Measurements from ENCODE around the gene C1orf94. TPM values are rescaled to one million over a fixed set of nuclear protein-coding genes. Genes with fewer than 3 reads are reported as not detected.

C1orf94 gene, protein sequence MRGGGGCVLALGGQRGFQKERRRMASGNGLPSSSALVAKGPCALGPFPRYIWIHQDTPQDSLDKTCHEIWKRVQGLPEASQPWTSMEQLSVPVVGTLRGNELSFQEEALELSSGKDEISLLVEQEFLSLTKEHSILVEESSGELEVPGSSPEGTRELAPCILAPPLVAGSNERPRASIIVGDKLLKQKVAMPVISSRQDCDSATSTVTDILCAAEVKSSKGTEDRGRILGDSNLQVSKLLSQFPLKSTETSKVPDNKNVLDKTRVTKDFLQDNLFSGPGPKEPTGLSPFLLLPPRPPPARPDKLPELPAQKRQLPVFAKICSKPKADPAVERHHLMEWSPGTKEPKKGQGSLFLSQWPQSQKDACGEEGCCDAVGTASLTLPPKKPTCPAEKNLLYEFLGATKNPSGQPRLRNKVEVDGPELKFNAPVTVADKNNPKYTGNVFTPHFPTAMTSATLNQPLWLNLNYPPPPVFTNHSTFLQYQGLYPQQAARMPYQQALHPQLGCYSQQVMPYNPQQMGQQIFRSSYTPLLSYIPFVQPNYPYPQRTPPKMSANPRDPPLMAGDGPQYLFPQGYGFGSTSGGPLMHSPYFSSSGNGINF
- not detected for polyA plus RNA-seq (ENCODE audit: low read depth in 6 of 6)

DNA sequence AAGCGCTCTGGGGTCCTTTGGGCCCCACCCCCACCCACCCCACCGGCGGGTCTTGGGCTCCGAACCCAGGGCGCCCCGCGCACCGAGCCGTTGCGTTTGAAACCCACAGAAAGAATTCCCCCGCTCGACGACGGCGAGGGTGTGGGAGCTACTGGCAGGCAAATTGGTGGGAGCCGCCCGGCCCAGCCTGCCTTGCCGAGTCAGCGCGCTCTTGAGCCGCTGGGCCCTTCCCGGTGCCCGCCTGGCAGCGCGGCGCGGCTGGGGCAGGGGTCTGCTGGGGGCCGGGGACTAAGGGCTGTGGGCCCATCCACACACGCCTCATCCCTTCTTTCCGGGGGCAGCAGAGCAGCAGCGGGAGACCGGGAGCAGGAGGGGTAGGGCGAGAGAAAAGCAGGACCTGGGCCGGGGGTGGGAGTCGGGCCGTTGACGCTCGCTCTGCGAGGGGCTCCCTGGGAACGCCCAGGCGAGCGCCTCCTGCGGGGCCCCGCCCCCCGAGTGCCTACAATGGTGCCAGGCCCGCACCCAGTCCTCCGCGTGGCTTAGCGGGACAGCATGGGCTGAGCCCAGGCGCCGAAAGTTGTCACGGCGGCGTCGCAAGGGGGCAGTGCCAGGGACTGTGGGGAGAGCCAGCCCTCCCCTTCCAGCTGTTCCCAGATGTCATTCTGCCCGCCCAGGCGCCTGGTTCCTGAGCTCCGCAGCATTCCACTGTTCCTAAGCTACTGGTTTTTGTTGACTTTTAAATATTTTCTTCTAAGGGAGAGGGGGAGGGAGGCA is at the start of gene C1orf94:
Gene C1orf94 (plus strand): TSS at position 78 of the 774 bp plus-strand sequence. CDS start 883 bp downstream, outside the sequence.
- Mint-ChIP-seq H3K4me1 (no peaks in the 10 kb centered on the region), H3K27me3 (peaks cover 20 to 60% (median 49%) of the 10 kb centered on the region in 3 donors)
- no peak for ATAC-seq (ENCODE audit: low read depth in 2 of 2)

DNA sequence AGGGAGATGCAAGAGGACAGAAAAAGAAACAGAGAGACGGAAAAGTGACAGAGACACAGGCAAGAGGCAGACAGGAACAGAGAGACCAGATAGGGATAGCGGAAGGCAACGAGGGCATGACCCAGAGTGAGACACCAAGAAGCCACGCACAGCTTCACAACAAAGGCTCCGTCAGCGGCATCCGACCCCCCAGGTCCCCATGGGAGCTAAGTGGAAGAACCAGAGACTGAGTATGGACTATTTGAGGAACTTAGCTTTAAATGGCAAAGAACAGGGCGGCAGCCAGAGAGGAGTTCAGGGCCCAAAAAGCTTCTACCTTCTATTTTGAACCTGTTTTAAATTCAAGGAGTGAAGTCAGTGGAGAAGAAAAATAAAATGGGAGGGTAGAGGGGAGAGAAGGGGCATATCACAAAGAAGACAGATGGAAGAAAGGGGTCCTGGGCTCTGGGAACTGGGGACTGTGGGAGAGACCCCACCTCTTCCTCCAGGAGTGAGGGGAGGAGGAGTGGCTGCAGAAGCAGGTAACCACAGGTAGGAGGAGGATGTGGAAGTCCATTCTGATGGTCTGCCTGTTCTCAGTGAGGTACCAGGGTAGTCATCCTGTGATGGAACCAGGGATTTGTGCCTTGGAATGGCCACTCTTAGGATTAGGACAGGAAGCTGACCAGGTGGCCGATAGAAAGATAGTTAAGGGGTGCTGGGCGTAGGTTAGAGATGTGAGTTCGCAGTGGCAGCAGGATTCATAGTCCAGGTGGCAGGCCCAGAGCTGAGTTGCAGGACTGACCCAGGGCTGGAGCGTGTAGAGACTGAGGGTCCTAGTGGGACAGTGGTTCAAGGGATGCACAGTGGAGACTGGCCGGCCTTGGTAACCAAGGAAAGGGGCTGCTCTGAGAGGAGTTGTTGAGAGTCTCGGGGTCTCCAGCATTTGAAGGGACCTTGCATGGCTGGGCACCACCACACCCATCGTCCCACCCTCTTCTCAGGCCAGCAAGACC is 49.4 kb upstream of the C1orf94 start:
- H3K4me1 Mint-ChIP-seq: no peaks in the 10 kb centered on the region
- no peak for ATAC-seq (ENCODE audit: low read depth in 2 of 2)
- no peak overlapping the region for H3K27ac Mint-ChIP-seq
- no peak overlapping the region for H3K4me3 Mint-ChIP-seq
- peaks cover 8 to 33% (median 15%) of the 10 kb centered on the region in 3 donors for H3K27me3 Mint-ChIP-seq
- H3K36me3 Mint-ChIP-seq: no peaks in the 10 kb centered on the region
- DNase-seq: no peak
- peaks cover 0 to 8% (median 3%) of the 10 kb centered on the region in 7 donors for H3K9me3 Mint-ChIP-seq

More for the DNA sequence above, at the start of gene C1orf94:
- H3K9me3 Mint-ChIP-seq: peaks cover 0 to 6% (median 2%) of the 10 kb centered on the region in 7 donors
- no peak within 1 kb of the TSS for H3K27ac Mint-ChIP-seq
- no peak for DNase-seq
- H3K4me3 Mint-ChIP-seq: no peak within 1 kb of the TSS
- peaks cover 0 to 7% of the 10 kb centered on the region in 2 donors for H3K36me3 Mint-ChIP-seq

DNA sequence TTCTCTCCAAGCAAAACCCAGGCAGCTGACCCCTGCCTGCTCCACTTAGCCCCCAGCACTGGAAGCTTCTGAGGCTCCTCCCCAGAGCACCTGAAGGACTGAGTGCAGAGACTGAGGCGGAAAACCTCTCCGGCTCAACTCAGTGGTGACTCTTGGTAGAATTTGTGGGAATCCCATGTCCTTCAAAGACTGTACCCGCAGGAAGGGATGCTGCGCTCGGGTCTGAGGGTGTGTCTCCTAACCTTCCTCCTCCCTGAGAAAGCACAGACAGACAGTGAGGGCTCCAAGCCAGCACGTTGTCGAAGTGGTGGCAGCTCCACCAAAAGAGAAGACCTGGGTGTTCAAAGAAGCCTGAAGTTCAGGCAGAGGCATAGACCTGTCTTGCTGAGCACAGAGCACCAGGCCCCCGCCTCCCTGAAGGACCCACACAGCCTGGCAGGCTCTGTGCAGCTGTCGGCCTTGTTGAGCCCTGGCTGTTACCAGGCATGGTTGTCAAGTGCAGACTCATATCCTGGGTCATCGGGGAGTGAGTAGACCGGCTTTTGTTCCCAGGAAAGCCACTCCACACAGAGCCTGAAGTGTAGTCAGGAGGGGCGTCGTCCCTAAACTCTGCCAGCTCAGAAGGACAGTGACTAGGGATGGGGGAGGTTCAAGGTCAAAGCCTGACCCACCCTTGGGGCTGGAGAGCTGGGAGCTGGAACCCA is 48.4 kb upstream of the C1orf94 start:
- peak overlapping the region in 1 of 8 donors; percentile 21 for H3K4me3 Mint-ChIP-seq
- peaks cover 8 to 33% (median 15%) of the 10 kb centered on the region in 3 donors for H3K27me3 Mint-ChIP-seq
- ATAC-seq (ENCODE audit: low read depth in 2 of 2): no peak
- H3K4me1 Mint-ChIP-seq: no peaks in the 10 kb centered on the region
- no peaks in the 10 kb centered on the region for H3K36me3 Mint-ChIP-seq
- no peak overlapping the region for H3K27ac Mint-ChIP-seq
- DNase-seq: no peak
- peaks cover 0 to 2% (median 0%) of the 10 kb centered on the region in 7 donors for H3K9me3 Mint-ChIP-seq

DNA sequence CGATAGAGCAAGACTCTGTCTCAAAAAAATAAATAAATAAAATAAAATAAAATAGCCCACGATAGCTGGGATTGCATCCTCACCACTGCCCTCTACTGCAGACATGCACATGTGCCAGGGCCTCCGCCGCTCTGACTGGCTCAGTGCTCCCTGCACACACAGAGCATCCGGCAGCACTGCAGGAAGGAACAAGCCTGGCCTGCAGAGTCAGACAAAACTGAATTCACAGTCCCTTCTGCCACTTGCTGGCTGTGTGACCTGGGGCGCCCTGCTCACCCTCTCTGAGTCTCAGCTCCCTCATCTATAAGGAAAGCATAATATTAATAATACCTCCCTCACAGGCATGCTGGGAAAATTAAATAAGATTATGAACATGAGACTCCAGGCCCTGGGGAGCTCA is 47.1 kb upstream of the C1orf94 start:
- Mint-ChIP-seq H3K27me3 (peaks cover 8 to 33% (median 15%) of the 10 kb centered on the region in 3 donors), H3K27ac (no peak overlapping the region), H3K36me3 (no peaks in the 10 kb centered on the region), H3K4me1 (no peaks in the 10 kb centered on the region), H3K9me3 (peaks cover 0 to 2% (median 0%) of the 10 kb centered on the region in 7 donors), H3K4me3 (no peak overlapping the region)
- no peak for ATAC-seq (ENCODE audit: low read depth in 2 of 2)
- no peak for DNase-seq

DNA sequence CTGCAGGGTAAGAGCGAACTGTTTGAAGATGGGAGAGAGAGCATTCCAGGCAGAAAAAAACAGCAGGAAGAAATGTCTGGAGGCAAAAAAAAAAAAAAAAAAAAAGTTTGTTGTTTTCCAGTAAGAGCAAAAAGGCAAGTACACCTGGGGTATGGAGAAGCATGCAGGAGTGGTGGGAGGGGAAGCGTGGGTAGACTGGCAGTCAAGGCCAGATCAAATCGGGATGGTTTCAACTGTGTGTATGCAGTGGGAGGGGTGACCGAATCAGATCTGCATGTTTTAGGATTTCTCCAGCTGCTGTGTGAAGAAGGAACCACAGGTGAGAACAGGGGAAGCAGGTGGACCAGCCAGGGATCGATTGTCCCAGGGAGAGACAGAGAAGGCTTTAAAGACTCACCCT is 46.4 kb upstream of the C1orf94 start:
- no peak for ATAC-seq (ENCODE audit: low read depth in 2 of 2)
- Mint-ChIP-seq H3K36me3 (no peaks in the 10 kb centered on the region), H3K9me3 (peaks cover 0 to 2% (median 0%) of the 10 kb centered on the region in 7 donors), H3K27me3 (peaks cover 8 to 26% (median 15%) of the 10 kb centered on the region in 3 donors), H3K4me1 (no peaks in the 10 kb centered on the region), H3K4me3 (no peak overlapping the region), H3K27ac (no peak overlapping the region)
- DNase-seq: no peak

DNA sequence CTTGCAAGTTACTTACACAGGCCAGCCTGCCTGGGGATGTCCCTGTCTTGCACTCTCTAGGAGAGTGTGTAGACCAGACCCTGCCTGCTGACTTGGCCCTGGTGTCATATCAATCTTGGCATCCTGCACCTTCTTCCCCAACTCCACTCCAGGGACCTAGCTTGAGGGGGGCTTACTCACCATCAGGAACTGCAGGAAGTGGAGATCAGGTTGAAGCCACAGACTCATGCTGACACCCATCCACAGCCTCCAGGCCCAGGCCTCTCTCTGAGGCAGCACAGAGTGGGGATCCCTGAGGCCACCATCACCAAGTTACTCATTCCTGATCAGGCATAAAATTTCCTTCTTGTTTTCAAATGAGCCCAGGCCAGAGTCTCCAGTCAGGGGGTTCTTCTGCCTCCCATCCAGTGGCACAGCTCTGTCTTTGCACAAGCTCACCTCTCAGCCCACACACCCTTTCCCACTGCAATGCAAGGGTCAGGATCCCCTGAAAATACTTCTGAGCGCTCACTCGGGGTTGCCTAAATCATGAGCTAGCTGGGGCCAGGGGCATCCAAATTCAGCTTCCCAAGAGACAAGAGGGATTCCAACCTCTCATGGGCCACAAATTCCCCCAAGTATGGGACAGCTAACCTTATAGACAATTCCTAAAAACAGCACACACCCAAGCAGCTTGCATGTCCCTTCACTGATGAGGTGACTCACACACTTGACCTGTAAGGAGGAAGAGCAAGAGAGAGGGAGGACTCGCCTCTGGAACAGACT is 45.1 kb upstream of the C1orf94 start:
- Mint-ChIP-seq H3K4me3 (no peak overlapping the region), H3K36me3 (no peaks in the 10 kb centered on the region), H3K9me3 (peaks cover 0 to 2% (median 0%) of the 10 kb centered on the region in 7 donors), H3K27ac (peak overlapping the region in 1 of 6 donors; percentile 41), H3K4me1 (no peaks in the 10 kb centered on the region), H3K27me3 (peaks cover 7 to 17% (median 14%) of the 10 kb centered on the region in 3 donors)
- no peak for DNase-seq
- ATAC-seq (ENCODE audit: low read depth in 2 of 2): no peak

DNA sequence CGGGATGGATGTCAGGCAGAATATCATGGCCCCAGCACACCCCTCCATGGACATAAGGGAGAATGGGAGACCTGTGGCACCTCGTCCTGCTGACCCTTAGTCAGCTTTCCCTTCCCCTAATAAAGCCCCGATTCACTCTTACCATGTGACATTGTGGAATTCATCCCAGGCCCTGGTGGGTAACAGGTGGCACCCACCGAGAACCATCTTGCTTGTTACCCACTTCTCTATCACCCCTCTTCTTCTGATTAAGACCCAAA is 44.6 kb upstream of the C1orf94 start:
- Mint-ChIP-seq H3K27ac (no peak overlapping the region), H3K4me3 (no peak overlapping the region)

DNA sequence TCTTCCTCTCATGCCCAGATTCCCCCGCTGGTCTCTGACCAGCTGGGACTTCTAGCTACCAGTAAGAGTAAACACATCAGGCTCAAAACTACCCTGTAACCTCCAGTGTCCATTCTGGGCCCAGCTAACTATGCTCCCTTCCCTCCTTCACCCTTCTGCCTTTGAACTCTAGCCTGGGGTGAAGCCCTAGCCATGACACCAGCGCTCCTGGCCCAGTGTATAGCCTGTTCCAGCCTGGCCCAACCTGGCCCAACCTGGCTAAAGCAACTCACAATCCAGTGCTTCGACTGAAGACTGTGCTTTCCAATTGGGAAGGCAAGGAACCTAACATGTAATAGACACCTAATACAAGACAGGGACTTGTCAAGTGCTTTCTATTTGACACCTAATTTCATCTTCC is 39.3 kb upstream of the C1orf94 start:
- no peak for DNase-seq
- Mint-ChIP-seq H3K27me3 (peaks cover 0 to 9% (median 5%) of the 10 kb centered on the region in 3 donors), H3K4me3 (no peak overlapping the region), H3K36me3 (no peaks in the 10 kb centered on the region), H3K4me1 (peaks cover 0 to 4% (median 2%) of the 10 kb centered on the region in 3 donors), H3K9me3 (peaks cover 0 to 8% (median 0%) of the 10 kb centered on the region in 7 donors), H3K27ac (no peak overlapping the region)
- no peak for ATAC-seq (ENCODE audit: low read depth in 2 of 2)

More for the DNA sequence above, 44.6 kb upstream of the C1orf94 start:
- ATAC-seq (ENCODE audit: low read depth in 2 of 2): no peak
- H3K9me3 Mint-ChIP-seq: peaks cover 0 to 2% (median 0%) of the 10 kb centered on the region in 7 donors
- H3K36me3 Mint-ChIP-seq: no peaks in the 10 kb centered on the region
- peaks cover 2 to 12% (median 9%) of the 10 kb centered on the region in 3 donors for H3K27me3 Mint-ChIP-seq
- no peaks in the 10 kb centered on the region for H3K4me1 Mint-ChIP-seq
- DNase-seq: no peak

DNA sequence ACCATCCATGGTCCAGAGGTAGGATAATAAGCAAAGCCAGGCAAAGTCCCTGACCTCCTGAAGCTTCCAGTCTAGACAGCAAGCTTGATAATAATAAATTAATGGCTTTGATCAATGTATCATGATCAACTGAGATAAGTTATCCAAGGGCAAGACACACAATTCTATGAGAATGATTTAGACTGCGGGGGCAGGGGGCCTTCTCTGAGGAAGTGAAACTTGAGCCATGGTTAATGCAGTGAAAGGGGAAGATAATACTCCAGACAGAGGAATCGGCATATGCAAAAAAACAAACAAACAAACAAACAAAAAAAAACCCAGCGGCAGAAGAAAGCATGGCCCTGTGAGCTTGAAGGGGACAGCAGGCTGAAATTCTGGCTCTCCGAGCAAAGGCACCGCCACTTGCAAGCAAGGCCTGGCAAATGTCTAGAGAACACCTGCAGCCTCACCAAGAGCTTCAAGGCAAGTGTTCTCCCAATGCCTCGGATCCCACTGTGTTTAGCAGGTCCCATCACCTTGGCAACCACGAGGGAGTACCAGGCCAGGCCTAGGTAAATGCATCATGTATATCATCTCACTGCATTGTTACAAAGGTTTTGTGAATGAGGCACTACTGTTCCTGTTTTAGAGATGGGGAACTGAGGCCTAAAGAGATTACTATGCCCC is 36.6 kb upstream of the C1orf94 start:
- Mint-ChIP-seq H3K27ac (no peak overlapping the region), H3K4me3 (no peak overlapping the region), H3K4me1 (peaks cover 0 to 4% (median 2%) of the 10 kb centered on the region in 3 donors), H3K27me3 (peaks cover 0 to 9% (median 8%) of the 10 kb centered on the region in 3 donors), H3K9me3 (peaks cover 0 to 8% (median 0%) of the 10 kb centered on the region in 7 donors), H3K36me3 (no peaks in the 10 kb centered on the region)
- no peak for ATAC-seq (ENCODE audit: low read depth in 2 of 2)
- no peak for DNase-seq

DNA sequence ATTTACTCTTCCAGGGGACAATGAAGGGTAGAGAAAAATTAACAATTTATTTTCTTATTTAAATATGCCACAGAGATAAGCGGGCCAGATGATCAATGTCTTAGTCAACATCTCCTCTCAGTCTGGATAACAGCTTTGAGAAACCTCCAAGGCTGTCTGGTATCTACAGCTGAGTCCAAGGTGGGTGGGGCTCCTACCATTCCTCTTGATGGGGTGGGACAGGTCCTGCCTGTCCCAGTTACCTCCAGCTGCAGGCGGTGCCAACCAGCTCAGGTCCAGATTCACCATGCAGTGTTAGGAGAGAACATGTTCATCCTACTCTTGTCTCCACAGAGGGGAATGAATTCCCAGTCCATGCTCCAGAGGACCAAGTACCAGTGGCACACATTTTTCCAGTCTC is 32.7 kb upstream of the C1orf94 start:
- peaks cover 0 to 8% (median 0%) of the 10 kb centered on the region in 7 donors for H3K9me3 Mint-ChIP-seq
- H3K4me1 Mint-ChIP-seq: peaks cover 0 to 4% (median 2%) of the 10 kb centered on the region in 3 donors
- DNase-seq: no peak
- H3K36me3 Mint-ChIP-seq: no peaks in the 10 kb centered on the region
- no peak overlapping the region for H3K27ac Mint-ChIP-seq
- H3K27me3 Mint-ChIP-seq: peaks cover 8 to 27% (median 14%) of the 10 kb centered on the region in 3 donors
- no peak overlapping the region for H3K4me3 Mint-ChIP-seq
- no peak for ATAC-seq (ENCODE audit: low read depth in 2 of 2)

DNA sequence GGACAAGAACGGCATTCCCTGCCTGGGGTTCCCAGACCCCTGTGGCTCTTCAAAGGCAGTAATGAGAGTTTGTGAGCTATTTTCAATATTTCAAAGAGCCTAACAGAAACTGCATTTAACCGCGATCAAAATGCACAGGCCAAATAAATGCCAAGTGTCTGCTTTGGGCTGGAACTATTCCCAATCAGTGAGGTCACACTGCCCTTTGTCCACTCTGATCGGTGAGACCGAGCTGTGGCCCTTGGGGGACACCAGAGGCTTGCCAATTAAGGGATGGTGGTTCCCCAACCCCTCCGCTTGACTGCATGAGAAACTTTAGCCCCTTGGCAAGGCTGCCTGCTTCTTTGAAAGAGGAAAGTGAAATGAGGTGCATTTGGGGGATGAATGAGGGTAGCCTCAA is 31.9 kb upstream of the C1orf94 start:
- H3K9me3 Mint-ChIP-seq: peaks cover 0 to 8% (median 0%) of the 10 kb centered on the region in 7 donors
- peaks cover 8 to 27% (median 21%) of the 10 kb centered on the region in 3 donors for H3K27me3 Mint-ChIP-seq
- DNase-seq (no peak), ATAC-seq (ENCODE audit: low read depth in 2 of 2) (no peak)
- H3K4me1 Mint-ChIP-seq: peaks cover 0 to 4% (median 2%) of the 10 kb centered on the region in 3 donors
- no peaks in the 10 kb centered on the region for H3K36me3 Mint-ChIP-seq
- no peak overlapping the region for H3K27ac Mint-ChIP-seq
- H3K4me3 Mint-ChIP-seq: no peak overlapping the region
